ENCODE results near the gene PRAMEF12.
"Not testable (repeated sequence)": the region's sequence is repeated elsewhere in the genome, so short reads cannot be mapped to it uniquely, and the experiment has no call there.

The PRAMEF12 gene

GRCh38 chr1:12773438-12773837 lies at the start of gene PRAMEF12:
Gene PRAMEF12 (plus strand): TSS chr1:12773738. CDS start chr1:12774868, 1,130 bp downstream.
- DNase-seq: no peak

GRCh38 chr1:12728391-12728790 lies 45.1 kb upstream of the PRAMEF12 start:
- DNase-seq: no peak

GRCh38 chr1:12730156-12730555 lies 43.4 kb upstream of the PRAMEF12 start:
- DNase-seq: no peak

GRCh38 chr1:12731084-12731483 lies 42.5 kb upstream of the PRAMEF12 start:
- DNase-seq: not testable (repeated sequence)

GRCh38 chr1:12734651-12735050 lies 38.9 kb upstream of the PRAMEF12 start:
- no peak for DNase-seq

GRCh38 chr1:12738934-12739333 lies 34.6 kb upstream of the PRAMEF12 start:
- no peak for DNase-seq

GRCh38 chr1:12739613-12740012 lies 33.9 kb upstream of the PRAMEF12 start:
- no peak for DNase-seq

- DNase-seq: no peak
Observed at GRCh38 chr1:12741946-12742345, 31.6 kb upstream of the PRAMEF12 start.

GRCh38 chr1:12745126-12745991 lies 28.2 kb upstream of the PRAMEF12 start:
- no peak for DNase-seq

GRCh38 chr1:12745992-12746323 lies 27.6 kb upstream of the PRAMEF12 start, which contains the start of gene CFAP107:
Gene CFAP107 (plus strand): TSS chr1:12746200. CDS start chr1:12746431, 231 bp downstream.
- no peak for DNase-seq

GRCh38 chr1:12748778-12749355 lies 24.7 kb upstream of the PRAMEF12 start:
- no peak for DNase-seq

GRCh38 chr1:12754738-12755137 lies 18.8 kb upstream of the PRAMEF12 start:
- DNase-seq: no peak

- no peak for DNase-seq
Observed at GRCh38 chr1:12756273-12756672, 17.3 kb upstream of the PRAMEF12 start.

GRCh38 chr1:12756768-12757413 lies 16.6 kb upstream of the PRAMEF12 start:
- no peak for DNase-seq

- DNase-seq: no peak
Observed at GRCh38 chr1:12757836-12758235, 15.7 kb upstream of the PRAMEF12 start.

GRCh38 chr1:12760256-12760795 lies 13.2 kb upstream of the PRAMEF12 start:
- DNase-seq: no peak

- DNase-seq: no peak
Observed at GRCh38 chr1:12761781-12762180, 11.8 kb upstream of the PRAMEF12 start.

GRCh38 chr1:12762766-12763165 lies 10.8 kb upstream of the PRAMEF12 start:
- DNase-seq: no peak

GRCh38 chr1:12763479-12763878 lies 10.1 kb upstream of the PRAMEF12 start:
- no peak for DNase-seq

GRCh38 chr1:12764016-12764415 lies 9.5 kb upstream of the PRAMEF12 start:
- no peak for DNase-seq

- no peak for DNase-seq
Observed at GRCh38 chr1:12769031-12769430, 4.5 kb upstream of the PRAMEF12 start.

- no peak for DNase-seq
Observed at GRCh38 chr1:12769976-12770505, 3.5 kb upstream of the PRAMEF12 start.

- no peak for DNase-seq
Observed at GRCh38 chr1:12770620-12771019, 2.9 kb upstream of the PRAMEF12 start.

Measured in CD4-positive, alpha-beta T cell treated with Interleukin-17A for 4 hours (primary cell).